DMS53 treated with DMSO at 0.1 percent for 48 hours (cell line): ENCODE results near the gene SLC4A8.

Experiments
- DNase-seq: peaks from one replicate; lab custom pipeline; 2025; ENCODE audit not compliant: unreplicated experiment; lab: John Stamatoyannopoulos, UW

Gene SLC4A8

DNA sequence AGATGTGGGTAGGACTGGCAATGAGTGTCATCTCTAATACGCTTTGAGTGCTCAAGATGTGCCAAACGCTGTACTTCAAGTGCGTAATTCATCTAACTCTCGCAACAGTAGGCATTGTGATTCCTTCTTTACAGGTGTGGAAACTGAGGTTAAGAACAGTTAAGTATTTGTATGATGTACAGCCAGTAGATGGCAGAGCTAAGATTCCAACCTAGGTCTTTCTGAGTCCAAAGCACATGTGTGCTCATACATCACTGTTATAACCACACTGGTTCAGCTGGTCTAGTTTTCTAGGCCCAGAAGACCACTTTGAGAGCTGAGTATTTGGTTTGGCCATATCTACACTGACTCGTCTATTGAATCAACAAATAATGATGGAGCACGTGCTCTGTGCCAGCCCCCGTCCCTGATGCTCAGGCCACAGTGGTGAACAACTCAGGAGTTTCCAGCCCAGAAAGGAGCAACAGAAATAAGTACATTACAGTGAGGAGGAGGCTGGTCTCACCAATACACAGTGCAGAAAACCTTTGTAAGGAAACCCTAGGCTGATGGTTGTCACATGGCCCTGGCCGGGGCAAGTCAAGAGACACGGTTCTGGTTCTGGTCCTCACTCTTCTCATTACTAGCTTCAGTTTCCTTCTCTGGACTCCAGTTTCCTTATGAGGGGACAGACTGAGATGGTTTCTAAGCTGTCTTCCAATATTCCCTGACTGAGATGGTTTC, 97.1 kb downstream of the SLC4A8 start:
- DNase-seq: no peak

DNA sequence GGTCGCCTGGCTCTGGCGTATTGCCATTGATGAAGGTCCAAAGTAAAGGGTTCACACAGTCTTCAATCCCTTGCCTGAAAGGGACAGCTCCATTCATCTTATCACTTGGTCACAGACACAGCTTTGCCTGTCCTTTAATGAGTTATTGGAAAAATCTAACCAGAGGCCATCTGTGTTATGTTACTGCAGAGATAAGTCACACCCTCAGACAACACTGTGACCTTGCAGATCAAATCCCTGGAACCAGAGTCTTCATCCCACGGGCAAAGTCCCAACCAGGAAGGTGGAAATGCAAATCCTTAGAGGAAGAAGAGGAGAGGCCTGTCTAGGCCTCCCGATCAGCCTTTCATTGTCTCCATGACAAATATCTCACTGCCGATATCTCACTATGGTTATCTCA, 98.1 kb downstream of the SLC4A8 start:
- DNase-seq: no peak

DNA sequence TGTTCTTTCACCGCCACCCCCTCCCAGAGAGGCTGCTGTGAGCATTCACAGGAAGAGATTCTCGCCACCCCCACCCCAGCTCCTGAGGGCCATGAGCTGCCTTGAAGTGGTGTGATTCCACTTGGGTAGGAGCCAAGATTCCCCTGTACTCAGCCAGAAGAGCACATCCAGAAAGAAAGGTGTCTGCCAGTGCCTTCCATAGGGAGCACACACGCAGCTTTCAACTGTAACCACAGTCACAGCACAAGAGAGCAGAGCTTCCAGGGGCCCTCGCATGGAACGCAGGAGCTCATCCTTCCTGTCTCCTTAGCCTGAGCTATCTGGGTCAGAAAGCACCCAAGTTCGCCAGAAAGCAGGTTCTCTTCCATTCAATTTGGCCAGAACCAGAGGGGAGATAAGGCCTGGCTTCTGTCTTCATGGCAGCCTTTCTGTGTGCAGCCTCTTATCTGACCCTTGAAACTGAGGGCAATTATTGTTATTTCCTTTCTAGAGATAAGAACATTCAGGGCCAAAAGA, 99.8 kb downstream of the SLC4A8 start:
- DNase-seq: no peak

DNA sequence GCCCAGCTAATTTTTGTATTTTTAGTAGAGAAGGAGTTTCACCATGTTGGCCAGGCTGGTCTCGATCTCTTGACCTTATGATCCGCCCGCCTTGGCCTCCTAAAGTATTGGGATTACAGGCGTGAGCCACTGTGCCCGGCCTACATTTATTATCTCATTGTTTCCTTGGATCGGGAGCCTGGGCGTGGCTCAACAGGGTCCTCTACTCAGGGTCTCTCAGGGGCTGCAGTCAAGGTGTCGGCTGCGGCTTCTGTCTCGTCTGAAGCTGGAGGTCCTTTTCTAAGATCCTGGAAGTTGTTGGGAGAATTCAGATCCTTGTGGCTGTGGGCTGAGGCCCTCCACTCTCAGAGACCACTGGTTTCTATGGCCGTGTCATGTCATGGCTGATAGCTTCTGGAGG, 100.9 kb downstream of the SLC4A8 start:
- no peak for DNase-seq

DNA sequence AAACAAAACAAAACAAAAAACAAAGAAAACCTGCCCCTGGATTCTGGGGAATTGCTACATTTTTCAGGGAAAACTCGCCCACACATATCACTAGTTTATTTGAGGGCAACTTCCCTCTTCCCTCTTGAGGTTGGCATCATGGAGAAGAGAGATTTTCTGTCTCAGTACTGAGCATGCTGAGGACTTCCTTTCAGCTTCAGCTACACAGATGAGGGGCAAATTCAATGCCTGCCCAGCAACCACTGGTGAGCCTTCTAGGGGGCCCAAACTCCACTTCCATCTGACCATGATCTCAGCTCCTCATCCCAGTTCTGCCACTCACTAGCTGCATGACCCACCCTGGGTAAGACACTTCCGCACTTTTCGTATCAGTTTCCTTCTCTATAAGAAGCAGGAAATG, 103.3 kb downstream of the SLC4A8 start:
- no peak for DNase-seq

DNA sequence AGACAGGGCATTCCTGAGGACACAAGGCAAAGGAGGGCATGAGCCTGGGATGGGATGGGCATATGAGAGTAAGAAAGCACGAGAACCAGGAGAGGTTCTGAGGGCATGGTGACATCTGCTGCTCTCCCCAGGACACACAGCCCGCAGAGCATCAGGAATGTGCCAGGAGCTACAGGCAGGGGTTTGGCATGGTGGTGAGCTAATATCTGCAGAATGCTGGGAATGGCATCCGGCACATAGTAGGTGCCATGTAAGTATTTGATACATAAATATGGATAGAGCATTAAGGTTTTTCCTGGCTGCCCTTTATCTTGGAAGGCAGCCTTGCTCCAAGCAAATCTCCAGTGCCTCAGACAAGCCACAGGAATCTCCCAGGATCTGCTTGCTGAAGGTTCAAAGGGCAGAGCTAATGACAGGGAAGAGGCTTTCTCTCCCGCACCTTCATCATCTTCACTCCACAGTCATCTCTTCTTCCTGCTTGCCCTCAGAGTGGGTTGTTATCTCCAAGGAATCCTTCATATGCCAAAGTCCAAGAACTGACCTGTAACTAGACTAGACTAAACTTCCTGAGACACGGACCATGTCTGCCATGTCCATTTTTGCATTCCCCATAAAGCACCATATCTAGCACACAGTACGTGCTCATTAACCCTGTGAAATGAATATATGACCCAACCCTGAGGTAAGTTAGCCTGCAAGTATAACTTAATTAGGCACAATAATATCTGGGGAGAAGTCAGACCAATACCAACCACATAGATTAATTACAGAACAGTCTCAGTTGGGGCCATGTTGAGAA, 104.4 kb downstream of the SLC4A8 start:
- DNase-seq: no peak

DNA sequence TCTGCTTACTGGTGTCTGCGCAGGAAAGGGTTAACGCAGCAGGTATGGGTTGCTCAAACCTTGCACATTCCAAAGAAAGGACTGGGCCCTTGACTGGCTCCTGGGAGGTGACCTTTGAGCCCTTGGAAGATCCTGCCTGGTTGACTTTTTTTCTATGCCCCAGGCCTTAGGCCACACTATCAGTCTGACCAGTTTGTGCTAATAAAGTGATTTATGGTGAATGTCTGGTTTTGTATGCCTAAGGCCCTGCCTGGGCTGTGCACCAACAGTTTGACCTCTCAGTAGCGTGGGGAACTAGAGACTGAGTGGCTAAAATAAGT, 105.0 kb downstream of the SLC4A8 start:
- no peak for DNase-seq

DNA sequence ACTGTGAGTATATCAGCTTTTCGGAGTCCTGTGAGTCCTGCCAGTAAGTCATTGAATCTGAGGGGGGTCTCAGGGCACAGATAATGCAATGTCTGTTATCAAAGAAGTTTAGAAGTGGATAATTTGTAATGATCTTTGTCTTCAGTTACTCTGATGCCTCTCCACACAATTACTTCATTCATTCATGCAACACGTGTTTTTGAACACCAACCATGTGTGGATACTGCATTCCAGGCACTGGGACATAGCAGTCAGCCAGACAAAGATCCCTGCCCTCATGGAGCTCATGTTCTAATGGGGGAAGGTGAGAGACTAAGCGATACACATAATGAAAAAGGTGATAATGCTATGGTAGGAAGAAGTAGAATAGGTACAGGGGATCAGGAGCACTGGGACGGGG, 105.6 kb downstream of the SLC4A8 start:
- no peak for DNase-seq

DNA sequence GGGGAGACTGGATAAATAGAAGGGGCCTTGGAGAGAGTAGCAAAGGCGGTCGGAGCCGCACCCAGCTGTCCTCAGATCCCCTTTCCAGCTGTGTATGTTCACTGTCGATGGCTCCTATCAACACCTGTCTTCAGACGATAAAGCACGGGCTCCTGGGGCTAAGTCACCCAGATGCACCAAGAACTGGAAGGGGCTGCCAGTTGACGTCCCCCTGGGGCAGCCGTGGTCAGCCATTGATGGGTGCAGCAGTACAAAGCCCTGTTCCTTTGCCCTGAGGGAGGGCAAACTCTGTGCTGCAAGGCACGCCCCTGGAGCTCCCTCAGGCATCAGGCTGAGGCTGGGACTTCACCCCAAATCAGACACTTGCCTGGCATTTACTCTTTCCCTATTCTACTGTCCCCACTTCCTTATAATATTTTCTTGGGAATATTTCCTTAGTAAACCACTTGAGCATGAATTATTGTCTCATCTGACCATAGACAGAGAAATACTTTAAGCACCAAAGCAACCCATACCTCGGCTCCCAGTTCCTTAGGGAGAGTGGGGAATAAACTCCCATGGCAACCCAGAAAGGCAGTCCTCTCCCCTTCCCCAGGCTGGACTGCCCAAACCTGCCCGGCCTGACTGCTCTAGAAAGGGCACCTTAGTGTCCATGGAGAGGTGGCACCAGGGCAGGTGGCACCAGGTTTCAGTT, 106.8 kb downstream of the SLC4A8 start:
- DNase-seq: no peak

DNA sequence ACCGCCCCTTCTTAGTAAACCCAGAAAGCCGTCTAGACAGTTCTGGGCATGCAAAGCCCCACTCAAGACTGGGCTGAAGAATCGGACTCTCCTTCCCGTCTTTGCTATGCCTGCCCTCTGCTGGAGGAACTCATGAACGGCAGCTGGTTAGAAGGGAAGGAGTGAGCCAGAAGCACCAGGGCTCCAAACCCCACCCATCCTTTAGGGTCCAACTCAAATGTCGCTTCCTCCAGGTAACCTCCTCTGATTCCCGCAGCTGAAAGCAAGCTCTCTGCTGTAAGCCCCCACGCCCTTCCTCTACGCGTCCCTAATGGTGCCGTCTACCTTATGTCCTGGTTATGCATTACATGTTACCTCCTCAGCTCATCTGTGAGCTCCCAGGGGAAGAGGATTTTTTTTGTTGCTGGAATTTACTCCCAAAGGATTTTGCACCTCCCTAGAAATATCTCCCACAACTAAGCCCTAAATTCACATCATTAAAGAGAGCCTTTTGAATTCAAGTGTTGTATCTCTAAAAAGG, 107.4 kb downstream of the SLC4A8 start:
- peak; percentile 60 for DNase-seq

DNA sequence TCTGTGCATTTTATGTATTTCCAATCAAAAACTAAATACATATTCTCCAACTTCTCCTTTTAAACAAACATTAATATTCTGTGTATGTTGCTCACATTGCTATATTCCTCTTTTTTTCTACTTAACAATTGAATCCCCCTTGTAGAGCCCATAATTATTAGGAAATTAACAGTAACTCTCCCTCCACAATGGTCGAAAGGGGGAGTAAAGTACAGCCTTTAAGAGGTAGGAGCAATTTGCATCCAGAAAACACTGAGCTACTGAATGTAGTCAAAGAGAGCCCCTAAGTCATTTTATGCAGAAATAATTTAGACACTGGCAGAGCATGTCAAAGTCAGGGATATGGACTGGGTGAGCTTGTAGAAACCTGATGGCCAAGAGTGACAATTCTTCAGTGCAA, 109.2 kb downstream of the SLC4A8 start:
- no peak for DNase-seq

DNA sequence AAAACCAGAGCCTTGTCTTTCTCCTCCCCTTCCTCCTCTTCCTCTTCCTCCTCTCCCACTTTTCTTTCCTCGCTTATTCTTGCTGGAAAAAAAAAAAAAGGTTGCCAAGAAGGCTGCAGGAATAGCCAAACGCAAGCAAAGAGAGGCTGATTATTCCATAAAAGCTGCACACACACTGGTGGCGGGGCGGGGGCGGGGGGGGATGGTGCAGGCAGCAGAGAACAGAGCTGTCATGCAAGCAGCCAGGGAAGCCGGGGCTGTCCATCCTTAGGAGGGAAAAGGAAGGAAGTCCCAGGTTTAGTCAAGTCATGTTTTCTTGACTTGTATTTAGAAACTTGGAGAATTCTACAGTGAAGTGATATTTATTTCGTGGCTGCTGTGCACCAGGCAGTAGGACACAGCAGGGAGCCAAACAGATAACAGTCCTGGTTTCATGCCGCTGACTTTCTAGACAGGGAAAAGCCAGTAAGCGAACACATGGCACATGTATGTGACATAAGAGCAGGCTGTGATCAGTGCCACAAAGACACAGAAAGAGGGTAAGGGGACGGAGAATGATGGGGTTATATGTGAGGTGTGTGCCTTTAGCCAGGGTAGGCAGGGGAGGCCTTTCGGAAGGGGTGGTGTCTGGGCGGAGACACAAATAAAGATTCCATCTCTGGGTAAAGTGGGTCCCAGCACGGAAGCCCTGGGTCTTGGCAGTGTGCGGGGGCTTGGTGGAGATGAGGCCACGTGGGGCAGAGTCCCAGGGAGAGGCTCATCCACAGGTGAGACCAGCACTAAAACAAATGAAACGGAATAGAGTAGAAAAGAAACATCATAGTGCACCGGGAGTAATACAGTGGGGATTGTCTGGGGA, 109.8 kb downstream of the SLC4A8 start:
- DNase-seq: no peak

DNA sequence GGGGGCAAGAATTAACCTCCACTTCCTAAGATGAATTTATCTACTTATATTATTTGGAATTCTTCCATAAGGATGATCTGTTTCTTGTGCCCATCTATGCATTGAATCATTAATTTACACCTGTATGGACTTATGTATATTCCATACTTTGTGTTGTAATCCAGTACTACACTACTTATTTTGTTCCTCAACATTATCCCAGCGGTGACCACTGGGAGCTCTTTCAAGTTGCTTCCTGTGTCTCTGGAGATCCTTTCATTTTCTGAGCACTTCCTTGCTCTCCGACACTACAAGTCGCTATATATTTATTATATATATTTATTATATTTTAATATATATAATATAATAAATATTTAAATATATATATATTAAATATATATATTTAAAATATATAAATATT, 111.5 kb downstream of the SLC4A8 start:
- no peak for DNase-seq

DNA sequence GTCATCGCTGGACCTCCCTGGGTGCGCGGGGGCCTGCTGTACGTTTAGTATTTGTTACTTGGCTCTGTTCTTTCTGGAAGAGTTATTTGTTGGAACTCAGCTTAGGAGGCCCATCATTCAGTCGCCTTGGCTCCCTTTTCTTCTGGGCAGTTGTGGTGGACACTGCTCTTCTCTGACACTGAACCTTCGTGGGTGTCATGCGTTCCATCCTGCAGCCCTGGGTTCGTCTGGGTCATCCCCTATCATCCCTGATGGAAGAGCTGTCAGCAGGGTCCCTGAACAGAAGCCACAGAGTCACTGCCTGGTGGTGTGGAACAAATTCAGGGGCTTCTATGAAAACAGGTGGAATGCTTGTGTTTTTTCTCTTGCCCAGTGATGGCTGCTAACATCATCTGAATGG, 113.5 kb downstream of the SLC4A8 start:
- no peak for DNase-seq

DNA sequence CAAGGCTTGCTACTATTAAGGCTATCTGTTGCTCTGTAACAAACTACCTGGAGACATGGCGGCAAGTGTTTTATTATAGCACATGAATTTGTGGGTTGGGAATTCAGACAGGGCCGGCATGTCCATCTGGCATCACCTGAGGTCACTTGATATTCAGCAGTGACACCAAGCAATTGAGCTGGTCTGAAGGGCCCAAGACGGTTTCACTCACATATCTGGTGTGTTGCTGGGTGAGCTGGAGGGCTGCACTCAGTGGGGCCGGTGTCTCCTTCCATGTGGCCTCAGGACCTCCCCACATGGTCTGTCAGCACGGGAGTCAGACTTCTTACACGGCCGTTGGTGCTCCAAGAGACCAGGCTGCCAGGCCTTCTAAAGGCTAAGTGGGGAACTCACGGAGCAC, 114.0 kb downstream of the SLC4A8 start:
- no peak for DNase-seq

DNA sequence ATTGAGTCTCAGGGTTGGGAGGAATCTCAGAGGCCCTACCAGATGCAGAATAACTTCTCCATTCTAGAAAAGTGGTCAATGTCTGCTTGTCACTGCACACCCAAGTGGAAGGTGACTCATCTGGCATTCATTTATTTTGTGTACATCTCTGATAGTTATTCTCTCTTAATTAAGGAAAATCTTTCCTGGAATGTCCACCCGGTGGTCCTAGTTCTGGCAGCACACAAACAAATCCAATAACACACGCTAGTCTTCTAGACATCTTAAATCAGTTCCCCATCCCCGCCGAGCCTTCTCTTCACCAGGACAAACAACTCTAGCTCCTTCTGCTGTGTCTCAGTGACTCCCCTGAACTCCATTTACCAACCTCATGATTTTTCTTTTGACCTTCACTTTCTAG, 116.4 kb downstream of the SLC4A8 start:
- no peak for DNase-seq

DNA sequence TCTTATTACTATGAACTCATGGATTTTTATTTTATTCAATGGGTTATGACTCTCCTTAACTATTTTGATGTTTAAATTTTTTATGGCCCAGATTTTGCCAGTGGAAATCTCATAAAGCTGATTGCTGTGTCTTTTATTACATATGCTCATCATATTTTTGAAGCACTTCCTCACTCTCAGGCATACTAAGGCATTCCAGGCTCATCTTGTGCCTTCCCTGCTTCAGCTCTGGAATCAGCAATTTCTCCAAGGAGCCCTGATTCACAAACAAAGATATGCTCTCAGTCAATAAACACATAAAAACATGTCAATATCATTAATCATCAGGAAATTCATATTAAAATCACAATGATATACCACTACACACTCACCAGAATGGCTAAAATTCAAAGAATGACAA, 121.5 kb downstream of the SLC4A8 start:
- no peak for DNase-seq

DNA sequence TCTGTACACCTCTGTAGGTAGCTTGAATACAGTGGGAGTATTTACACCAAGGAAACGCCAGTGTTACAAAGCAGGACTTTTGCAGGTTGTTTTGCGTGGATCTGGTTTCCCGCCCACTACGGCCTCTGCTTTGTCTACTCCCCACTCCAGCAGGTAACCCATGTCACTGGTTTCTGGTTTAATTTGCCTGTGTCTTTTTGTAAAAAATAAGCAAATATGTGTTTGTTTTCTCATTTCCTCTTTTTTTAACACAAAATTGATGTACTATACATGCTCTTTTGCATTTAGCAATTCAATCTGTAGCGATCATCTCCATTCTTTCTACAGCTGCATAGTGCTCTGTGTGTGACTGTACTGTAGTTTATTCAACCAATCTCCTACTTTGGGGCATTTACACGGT, 123.0 kb downstream of the SLC4A8 start:
- no peak for DNase-seq

DNA sequence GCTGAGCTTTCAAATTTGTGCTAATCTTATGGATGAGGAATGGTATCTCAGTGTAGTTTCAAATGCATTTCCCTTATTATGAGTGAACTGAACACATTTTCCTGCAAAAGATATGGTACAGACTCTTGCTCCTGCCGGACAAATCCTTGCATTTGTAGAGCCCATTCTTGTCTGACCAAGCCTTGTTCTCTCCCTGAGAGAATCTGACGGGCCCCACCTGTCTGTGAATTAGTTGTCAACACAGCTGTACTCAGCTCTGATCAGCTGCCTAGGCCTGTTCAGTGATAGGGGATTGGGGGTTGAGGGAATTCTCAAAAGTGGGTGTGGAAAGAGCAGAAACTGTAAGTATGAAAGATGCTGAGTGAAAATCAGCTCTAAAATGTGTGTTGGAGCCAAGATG, 123.6 kb downstream of the SLC4A8 start:
- DNase-seq: no peak

DNA sequence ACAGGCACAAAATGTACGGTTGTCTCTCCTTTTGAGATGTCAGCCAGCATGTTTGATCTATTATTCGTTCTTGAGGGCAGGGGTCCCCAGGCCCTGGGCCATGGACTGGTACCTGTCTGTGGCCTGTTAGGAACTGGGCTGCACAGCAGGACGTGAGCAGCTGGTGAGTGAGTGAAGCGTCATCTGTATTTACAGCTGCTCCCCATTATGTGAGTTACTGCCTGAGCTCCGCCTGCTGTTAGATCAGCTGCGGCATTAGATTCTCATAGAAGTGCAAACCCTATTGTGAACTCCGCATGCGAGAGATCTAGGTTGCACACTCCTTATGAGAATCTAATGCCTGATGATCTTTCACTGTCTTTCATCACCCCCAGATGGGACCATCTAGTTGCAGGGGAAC, 125.0 kb downstream of the SLC4A8 start:
- DNase-seq: peak; percentile 91
